Stimulated activated CD8-positive, alpha-beta memory T cell treated with anti-CD3 and anti-CD28 coated beads, Interleukin-4, amount 100 ng/mL, for 48 hours (primary cell): ENCODE results near the gene SLC2A6.

Source experiments
- DNase-seq: peaks from one replicate; pipeline ENCODE4 v3.0.0-alpha.2; 2020

Gene SLC2A6

DNA sequence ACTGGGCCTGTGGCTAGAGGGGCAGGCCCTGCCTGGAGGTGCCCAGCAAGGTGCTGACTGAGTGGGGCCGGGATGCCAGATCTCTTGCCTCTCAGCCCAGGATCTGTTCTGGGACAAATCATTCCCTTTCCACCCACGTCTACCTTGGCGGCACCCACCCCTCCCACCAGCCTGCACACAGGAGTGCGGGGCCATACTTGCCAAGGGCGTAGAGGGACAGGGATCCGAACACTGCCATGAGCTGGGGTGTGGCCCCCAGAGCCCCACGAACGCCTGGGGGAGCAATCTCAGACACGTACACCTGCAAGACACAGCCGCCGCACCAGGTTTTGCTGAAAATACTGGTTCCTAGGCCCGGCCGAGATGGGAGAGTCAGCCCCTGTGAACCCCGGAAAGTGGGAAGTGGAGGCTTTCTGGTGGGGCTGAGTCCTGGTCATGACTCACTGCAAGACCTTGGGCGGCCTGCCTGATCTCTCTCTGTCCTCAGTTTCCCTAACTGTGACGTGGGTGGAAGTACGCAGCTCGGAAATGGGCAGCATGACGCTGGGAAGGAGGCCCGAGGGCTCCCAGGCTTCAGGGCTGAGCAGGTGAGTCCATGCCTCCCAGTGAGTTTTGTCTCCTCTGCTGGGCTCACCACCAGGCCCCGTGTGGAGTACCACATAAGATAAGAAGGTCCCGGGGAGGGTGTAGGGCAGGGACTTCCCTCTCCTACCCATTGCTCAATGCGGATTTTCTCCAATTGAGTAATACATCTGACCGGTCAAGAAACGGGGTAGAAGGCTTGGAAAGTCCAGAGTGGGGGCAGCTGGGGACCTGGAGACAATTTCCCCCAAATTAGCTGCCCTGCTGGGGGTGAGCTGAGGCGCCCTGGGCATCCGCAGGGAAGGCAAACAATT, 2.6 kb downstream of the SLC2A6 start:
- DNase-seq: no peak

DNA sequence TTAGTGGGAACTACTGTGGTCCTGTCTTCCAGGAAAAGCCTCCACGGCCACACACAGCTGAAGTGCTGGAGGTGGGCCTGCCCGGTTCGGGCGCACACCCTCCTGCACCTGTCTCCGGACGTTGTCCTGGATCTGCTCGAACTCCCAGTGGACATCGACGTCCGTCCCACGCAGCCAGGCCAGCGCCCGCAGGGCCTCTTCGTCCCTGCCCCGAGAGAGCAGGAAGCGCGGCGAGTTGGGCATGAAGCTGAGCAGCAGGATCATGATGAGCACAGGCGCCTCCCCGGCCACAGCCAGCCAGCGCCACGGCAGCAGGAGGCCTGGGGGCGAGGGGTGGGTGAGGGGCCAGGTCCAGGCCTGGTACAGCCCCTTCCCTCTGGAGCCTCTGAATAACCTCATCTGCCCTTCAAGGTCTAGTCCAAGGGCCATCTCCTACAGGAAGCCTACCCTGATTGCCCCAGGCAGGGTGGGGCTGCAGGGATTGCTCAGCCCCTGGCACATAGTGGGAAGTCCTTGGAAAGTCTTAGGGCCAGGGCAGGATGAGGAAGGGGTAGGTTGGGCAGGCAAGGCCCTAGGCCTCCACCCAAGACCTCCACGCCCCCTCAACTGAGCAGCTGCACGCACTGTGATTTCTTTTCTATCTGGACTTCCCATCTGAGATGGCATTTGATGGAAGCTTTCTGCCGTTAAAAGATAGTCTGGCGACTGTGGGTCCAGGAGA, 3.4 kb downstream of the SLC2A6 start:
- no peak for DNase-seq

DNA sequence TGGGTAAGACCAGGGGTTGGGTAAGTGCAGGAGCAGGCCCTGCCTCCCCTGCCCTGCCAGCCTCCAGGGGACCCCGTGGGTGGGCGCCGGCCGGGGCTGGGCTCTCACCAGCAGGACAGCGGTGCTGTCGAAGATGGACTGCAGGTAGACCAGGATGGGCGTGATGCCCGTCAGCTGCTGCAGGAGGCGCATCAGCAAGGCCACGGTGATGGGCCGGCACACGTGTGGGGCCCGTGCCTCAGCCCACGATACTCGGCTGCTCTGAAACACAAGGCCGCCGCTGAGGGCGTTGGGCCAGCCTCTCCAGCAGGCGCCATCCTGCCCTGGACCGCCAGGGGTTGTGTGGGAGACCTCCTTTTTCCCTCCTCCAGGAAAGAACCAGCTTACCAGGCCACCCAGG, 4.0 kb downstream of the SLC2A6 start:
- no peak for DNase-seq

- DNase-seq: no peak
These were observed 4.7 kb downstream of the SLC2A6 start for GRCh38 chr9:133474215-133474614.

DNA sequence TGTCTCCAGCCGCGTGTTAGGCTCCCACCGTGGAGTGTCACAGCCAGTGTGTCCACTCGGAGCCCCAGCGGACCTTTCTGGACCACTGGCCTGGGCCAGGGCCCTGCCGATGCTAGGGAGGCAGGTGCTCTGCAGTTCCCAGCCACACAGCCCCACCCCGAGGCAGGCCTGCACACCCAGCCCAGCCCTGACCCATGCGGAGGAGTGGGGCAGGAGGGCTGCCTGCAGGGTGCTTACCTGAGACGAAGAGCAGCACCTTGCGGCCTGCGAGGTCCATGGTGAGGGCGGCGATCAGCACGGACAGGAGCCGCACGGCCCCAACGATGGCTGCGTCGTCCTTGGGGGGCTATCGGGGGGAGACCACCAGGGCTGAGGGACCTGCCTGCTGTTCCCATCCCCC, 5.2 kb downstream of the SLC2A6 start:
- no peak for DNase-seq

DNA sequence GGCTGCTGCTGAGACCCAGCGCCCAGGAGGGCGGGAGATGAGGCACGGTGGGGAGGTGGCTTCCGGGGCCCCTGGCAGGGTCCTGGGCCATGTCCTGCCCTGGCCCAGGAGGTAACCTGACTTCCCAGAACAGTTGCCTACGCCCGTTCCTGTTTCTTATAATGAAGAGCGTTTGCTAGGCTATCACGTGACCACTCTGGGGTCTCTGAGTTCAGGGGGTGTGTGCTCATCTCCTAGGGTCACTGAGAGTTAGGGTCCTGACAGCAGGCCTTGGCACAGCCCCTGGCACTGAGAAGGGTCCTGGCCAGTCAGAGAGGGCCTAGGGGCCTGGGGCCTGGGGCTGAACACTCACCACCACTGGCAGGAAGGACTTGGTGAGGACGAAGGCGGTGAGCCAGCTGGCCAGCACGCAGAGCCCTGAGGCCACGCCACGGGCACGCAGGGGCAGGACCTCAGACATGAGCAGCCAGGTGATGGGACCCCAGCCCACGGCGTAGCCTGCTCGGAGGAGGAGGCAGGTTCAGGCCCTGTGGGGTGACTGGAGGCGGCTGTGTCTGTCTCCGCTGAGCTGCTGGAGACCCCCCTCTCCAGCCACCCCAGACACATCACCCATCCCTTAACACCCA, 6.0 kb downstream of the SLC2A6 start:
- no peak for DNase-seq

DNA sequence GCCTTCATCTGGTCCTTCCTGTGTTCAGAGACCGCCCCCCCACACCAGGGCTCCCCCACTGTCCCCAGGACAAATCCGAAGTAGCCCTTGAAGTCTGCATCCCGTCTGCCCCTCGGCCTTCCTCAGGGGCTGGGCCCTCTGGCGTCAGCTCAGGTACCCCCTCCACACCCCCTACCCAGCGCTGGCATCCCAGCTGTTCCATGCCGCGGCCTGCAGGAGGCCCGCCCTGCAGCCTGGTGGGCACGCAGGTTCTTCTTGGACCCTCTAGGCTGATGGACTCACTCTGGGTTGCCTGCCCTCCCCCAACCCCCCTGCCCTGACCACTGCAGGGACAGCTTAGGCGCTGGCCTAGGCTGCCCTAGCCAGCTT, 6.6 kb downstream of the SLC2A6 start:
- DNase-seq: no peak

GRCh38 chr9:133471551-133472276, 7.2 kb downstream of the SLC2A6 start:
- no peak for DNase-seq

- DNase-seq: no peak
These were observed 7.9 kb downstream of the SLC2A6 start for GRCh38 chr9:133470988-133471387.

GRCh38 chr9:133470427-133470924, 8.4 kb downstream of the SLC2A6 start:
- DNase-seq: no peak

DNA sequence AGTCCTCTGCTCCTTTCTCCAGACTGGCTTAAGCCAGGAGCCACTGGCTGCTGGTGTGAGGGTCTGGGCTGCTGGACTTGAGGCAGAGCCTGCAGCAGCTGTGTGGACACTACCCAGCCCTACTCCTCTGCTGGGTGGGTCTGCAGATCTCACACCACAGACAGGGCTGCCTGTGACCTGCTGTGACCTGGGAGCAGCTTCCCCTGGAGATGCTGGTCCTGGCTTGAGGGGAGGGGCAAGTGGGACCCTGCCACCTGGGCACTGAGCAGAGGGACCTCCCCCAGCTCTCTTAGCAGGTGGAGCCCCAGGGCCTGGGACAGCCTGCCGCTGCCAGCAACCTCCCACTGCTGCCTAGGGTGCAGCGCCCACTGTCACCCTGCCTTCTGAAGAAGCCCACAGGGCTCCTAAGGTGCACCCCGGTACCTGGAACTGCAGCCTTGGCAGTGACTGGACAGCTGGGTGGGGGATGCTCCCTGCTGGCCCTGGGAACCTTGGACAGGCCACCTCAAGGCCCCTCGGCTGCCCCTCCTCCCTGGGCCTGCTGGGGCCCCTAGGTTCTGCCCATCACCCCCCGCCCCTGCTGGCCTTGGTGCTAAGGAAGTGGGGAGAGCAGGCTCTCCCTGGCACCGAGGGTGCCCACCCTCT, 10.0 kb downstream of the SLC2A6 start:
- DNase-seq: no peak

DNA sequence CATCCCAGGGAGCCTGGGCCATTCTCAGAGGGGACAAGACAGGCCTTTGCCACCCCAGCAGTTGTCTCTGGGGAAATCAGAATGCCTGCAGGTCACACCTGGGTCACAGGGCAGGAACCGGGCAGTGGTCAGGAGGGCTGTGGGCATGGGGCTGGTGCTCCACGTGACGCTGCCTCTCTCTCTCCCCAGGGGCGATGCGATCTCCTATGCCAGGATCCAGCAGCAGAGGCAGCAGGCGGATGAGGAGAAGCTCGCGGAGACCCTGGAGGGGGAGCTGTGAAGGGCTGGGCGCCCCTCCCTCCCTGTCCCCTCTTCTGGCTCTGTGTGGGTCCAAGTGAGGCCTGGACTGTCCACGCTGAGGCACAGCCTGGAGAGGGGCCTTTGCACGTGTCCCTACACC, 10.5 kb downstream of the SLC2A6 start:
- DNase-seq: no peak

DNA sequence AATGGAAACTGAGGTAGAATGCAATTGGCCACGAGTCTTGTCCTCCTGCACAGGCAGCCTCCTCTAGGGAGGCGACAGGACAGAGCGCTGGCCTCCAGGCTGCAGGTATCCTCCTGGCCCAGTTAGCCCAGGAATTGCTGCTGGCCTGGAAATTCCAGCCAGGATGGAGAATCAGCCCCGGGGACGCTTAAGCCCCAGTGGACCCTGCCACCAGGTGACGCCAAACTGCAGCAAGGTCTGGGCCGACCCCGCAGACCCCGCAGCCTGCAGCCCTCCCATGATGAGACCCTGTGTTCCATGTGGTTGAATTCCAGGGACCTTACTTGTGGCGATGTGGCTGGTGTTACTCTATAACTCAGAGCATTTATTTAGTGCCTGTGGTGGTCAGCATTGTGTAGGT, 11.8 kb downstream of the SLC2A6 start:
- DNase-seq: no peak

DNA sequence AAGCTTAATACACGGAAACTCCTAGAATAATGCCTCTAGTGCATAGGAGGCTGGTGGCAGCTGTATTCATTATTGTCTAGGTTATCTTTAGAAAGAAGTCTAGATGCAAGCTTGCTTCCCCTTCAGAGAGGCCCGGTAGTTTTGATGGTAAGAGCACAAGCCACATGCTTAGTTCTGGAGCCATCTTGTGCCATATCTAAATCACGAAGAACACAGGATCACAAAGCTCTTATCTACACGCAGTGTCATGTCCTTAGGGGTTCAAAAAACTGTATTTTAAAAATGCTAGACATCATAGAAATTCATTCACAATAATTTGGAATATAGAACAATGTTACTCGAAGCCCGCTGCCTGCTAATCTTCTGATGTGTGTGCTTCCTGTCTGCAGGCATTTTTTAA, 12.9 kb downstream of the SLC2A6 start:
- DNase-seq: no peak

GRCh38 chr9:133464638-133465037, 14.3 kb downstream of the SLC2A6 start:
- DNase-seq: no peak

GRCh38 chr9:133463864-133464615, 14.9 kb downstream of the SLC2A6 start:
- DNase-seq: no peak

DNA sequence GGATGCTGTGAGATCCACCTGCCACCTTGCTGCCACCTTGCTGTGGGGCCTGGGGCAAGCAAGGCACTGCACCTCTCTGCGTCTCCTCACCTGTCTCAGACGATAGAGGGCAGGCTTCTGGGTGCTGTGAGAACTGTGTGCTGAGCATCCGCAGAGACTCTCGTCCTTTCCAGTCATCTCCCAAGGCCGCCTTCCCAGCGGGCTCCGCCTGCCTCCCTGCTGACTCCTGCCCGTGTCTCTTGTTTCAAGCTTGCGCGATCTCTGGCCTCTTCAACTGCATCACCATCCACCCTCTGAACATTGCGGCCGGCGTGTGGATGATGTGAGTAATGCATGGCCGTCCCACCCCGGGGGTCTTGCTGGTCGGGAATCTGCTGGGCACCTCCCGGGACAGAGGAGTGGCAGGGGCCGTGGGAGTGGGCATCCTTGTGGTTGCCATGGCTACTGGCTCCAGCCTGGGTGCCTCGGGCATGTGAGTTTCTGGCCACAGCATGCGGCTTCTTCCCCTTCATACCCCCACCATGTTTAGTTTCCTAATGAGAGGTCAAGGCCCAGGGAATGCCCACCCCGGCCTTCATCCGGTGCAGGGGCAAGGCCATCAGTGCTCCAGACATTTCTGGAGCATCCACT, 15.6 kb downstream of the SLC2A6 start:
- DNase-seq: no peak

- DNase-seq: no peak
These were observed 16.9 kb downstream of the SLC2A6 start for GRCh38 chr9:133461975-133462374.

DNA sequence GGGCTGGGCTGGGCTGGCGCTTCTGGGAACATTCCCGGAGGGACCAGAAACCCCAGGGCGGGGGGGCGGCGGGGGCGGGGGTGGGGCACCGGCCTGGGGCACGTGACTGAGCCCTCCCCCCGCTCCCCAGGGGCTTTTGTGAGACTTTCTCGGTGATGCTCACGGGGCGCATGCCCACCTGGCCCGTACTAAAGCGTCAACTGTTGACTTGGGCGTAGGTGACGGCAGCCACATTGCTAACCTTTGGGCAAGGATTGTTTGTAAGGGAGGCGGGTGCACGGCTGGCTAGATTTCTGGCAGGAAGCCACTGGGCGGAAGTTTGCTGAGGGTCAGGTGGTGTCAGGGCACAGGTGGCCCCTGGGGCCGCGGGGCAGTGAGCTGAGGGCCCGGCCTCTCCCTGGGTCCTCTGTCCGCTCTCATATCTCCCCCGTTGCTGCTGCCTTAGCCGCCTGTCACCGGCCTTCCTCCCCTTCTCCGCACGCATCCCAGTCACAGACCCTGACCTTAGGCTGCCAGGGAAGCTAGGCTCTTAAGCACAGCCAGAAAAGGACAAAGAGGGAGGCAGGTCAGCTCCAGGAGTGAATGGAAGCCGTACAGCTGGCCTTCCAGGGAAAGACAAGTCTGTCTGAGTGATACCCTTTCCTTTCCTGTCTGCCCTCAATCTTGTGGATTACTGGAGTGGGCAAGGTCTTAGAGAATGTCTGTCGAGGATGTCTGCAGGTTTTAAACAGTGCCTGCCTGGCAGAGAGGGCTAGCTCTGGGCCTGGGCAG, 18.3 kb downstream of the SLC2A6 start:
- DNase-seq: no peak
